RKO (cell line): ENCODE data around the gene EXD3.
"Not testable (repeated sequence)": the region's sequence is repeated elsewhere in the genome, so short reads cannot be mapped to it uniquely, and the experiment has no call there.

Experiments used
- DNase-seq: peaks from one replicate; pipeline ENCODE4 v3.0.0-alpha.2; 2016; ENCODE audit warnings: low spot score

The EXD3 gene

GRCh38 chr9:137411260-137411644 lies 11.7 kb downstream of the EXD3 start:
- DNase-seq = no peak

GRCh38 chr9:137410891-137411249 lies 12.1 kb downstream of the EXD3 start:
- DNase-seq = no peak

- DNase-seq = not testable (repeated sequence)
Observed at GRCh38 chr9:137410236-137410890, 12.6 kb downstream of the EXD3 start.

GRCh38 chr9:137409515-137409914 lies 13.4 kb downstream of the EXD3 start:
- no peak for DNase-seq

GRCh38 chr9:137408651-137409405 lies 14.1 kb downstream of the EXD3 start:
- DNase-seq = no peak

- DNase-seq = no peak
Observed at GRCh38 chr9:137407590-137408300, 15.2 kb downstream of the EXD3 start.

- DNase-seq = no peak
Observed at GRCh38 chr9:137406876-137407589, 15.9 kb downstream of the EXD3 start.

- no peak for DNase-seq
Observed at GRCh38 chr9:137406085-137406760, 16.7 kb downstream of the EXD3 start.

- no peak for DNase-seq
Observed at GRCh38 chr9:137405677-137406081, 17.3 kb downstream of the EXD3 start.

- no peak for DNase-seq
Observed at GRCh38 chr9:137404961-137405567, 17.9 kb downstream of the EXD3 start.

- DNase-seq = no peak
Observed at GRCh38 chr9:137403269-137403668, 19.7 kb downstream of the EXD3 start.

GRCh38 chr9:137402746-137403145 lies 20.2 kb downstream of the EXD3 start:
- DNase-seq = no peak

- DNase-seq = no peak
Observed at GRCh38 chr9:137398561-137399468, 24.1 kb downstream of the EXD3 start.

- DNase-seq = peak; percentile 51
Observed at GRCh38 chr9:137397675-137398423, 25.1 kb downstream of the EXD3 start.

GRCh38 chr9:137396634-137397367 lies 26.2 kb downstream of the EXD3 start:
- DNase-seq = no peak

GRCh38 chr9:137396227-137396626 lies 26.7 kb downstream of the EXD3 start:
- DNase-seq = no peak

GRCh38 chr9:137395666-137396010 lies 27.3 kb downstream of the EXD3 start:
- no peak for DNase-seq

- DNase-seq = no peak
Observed at GRCh38 chr9:137394866-137395665, 27.9 kb downstream of the EXD3 start.
